ENCODE results near the gene ADRM1.

The ADRM1 gene

GRCh38 chr20:62354031-62354808 lies 51.4 kb downstream of the ADRM1 start:
- no peak for DNase-seq (ENCODE audit: low read depth)
- TF ChIP-seq CTCF (IDR thresholded peaks at IDR 0.05; ENCODE audit: low read depth, low read length, missing control alignments), result no peak
- no peak overlapping the region for H3K4me3 ChIP-seq (ENCODE audit: low read depth, low read length)
- in situ Hi-C loops (cut with HindIII; ENCODE audit: low sequenced_read_pairs), result no loop called here

- no peak for TF ChIP-seq CTCF (IDR thresholded peaks at IDR 0.05; ENCODE audit: low read depth, low read length, missing control alignments)
- in situ Hi-C loops (cut with HindIII; ENCODE audit: low sequenced_read_pairs), result no loop called here
- no peak overlapping the region for H3K4me3 ChIP-seq (ENCODE audit: low read depth, low read length)
- DNase-seq (ENCODE audit: low read depth), result no peak
These were observed 52.1 kb downstream of the ADRM1 start for GRCh38 chr20:62354811-62355341.

DNA sequence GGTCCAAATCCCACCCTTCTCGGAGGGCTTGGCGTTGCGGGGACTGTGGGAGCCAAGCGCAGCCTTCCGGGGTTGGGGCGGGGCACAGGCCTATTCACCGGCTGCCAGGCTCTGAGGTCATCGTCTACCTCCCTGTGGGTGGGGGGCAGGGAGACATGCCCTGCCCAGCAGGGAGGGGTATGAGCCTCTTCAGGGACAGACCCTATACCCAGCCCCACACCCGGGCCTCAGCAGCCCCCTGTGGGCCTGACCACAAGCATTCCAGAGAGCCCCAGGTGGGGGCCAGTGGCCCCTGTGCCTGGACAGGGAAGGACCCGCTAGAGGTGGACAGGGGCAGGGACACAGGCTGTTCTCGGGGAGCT lies 52.7 kb downstream of the ADRM1 start:
- in situ Hi-C loops (cut with HindIII; ENCODE audit: low sequenced_read_pairs), result no loop called here
- no peak overlapping the region for H3K4me3 ChIP-seq (ENCODE audit: low read depth, low read length)
- DNase-seq (ENCODE audit: low read depth), result no peak

DNA sequence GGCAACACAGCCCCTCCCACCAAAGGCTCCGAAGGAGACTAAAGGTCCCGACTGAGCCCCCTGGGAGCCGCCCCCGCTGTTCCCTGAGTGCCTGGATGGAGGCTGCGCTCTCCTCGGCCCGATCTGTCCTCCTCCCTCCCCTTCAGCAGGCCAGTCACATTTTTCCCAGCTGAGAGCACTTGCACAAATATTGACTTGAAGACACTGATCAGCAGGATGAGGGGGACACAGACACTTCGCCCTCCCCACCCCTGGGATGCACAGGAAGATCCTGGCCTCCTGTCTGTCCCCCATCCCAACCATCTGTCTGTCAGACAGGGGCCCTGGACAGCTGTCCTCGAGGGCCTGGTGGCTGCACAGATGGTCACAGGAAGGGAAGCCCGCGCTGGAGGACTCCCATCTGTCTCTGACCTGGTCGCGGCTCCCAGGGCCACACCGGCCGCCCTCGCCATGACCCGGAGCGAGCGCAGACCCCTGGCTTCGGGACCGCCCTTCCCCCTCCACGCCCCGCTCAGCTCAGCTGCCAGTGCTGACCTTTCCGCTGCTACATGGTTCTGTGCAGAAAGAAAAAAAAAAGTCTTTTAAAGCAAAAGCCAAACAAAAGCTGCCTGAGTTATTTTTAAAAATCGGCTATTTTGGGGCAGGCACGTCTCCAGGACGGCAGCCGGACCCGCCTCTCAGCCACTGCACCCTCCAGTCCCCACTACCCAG lies 53.2 kb downstream of the ADRM1 start:
- in situ Hi-C loops (cut with HindIII; ENCODE audit: low sequenced_read_pairs), result no loop called here

More for the DNA sequence above, 52.7 kb downstream of the ADRM1 start:
- TF ChIP-seq CTCF (IDR thresholded peaks at IDR 0.05; ENCODE audit: low read depth, low read length, missing control alignments), result no peak

DNA sequence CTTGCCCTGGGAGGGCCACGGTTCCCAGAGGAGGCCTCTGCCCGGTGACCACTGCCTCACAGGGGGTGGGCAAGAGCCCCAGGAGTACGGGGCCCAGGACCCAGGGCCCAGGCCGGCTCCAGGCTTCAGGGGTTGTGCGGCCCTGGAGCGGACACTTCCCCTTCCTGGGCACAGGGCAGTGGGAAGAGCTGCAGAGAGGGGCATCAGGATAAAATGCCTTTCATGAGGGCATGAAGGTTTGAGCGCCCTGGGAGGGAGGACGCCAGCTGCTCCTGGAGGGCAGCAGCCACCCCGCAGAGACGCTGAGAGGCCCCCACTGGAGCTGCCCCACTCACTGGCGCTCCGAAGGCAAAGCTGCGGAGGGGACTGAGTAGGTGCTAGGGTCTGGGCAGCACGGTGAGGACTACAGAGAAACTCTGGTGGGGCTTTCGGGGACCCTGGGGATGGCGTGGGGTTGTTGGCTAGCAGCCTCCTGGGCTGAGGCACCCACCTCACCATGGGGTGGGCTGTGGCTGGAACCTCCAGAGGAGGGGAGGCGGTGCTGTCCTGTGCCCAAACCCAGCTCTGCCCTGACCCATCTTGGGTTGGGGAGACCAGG lies 53.9 kb downstream of the ADRM1 start:
- in situ Hi-C loops (cut with HindIII; ENCODE audit: low sequenced_read_pairs), result no loop called here
- no peak for TF ChIP-seq CTCF (IDR thresholded peaks at IDR 0.05; ENCODE audit: low read depth, low read length, missing control alignments)
- DNase-seq (ENCODE audit: low read depth), result no peak
- no peak overlapping the region for H3K4me3 ChIP-seq (ENCODE audit: low read depth, low read length)

More for the DNA sequence above, 53.2 kb downstream of the ADRM1 start:
- DNase-seq (ENCODE audit: low read depth), result no peak
- no peak overlapping the region for H3K4me3 ChIP-seq (ENCODE audit: low read depth, low read length)
- no peak for TF ChIP-seq CTCF (IDR thresholded peaks at IDR 0.05; ENCODE audit: low read depth, low read length, missing control alignments)

- in situ Hi-C loops (cut with HindIII; ENCODE audit: low sequenced_read_pairs), result no loop called here
- DNase-seq (ENCODE audit: low read depth), result peak; percentile 54
- no peak overlapping the region for H3K4me3 ChIP-seq (ENCODE audit: low read depth, low read length)
- no peak for TF ChIP-seq CTCF (IDR thresholded peaks at IDR 0.05; ENCODE audit: low read depth, low read length, missing control alignments)
These were observed 54.4 kb downstream of the ADRM1 start for GRCh38 chr20:62357187-62357667.

Data from astrocyte of the cerebellum (primary cell).